ENCODE measurements around the gene SLCO2B1. TPM values are rescaled to one million over a fixed set of nuclear protein-coding genes. Genes with fewer than 3 reads are reported as not detected.

SLCO2B1 gene
- total RNA-seq, 1 donor from 2014 or later: not detected

DNA sequence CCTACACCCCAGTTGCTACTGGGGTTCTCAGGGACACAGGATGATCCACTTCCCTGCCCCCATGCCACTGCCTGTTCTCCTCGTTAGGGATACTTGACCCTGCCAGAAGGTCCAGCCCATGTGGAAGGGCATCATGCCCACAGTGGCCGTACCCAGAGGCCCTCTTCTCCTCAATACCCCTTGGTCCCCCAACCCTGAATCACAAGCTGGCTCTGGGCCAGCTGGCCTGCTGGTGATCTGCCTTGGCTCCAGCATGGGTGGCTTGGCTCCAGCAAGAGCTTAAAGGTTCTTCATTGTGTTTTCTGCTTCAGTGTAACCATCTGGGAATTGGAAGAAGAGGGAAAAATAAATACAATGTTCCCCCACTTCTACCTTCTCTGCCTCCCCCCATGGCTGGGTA lies 78.6 kb downstream of the SLCO2B1 start:
- Mint-ChIP-seq H3K36me3 (no peaks in the 10 kb centered on the region), H3K27me3 (ENCODE audit: low read depth) (peaks cover 44% of the 10 kb centered on the region), H3K4me1 (no peaks in the 10 kb centered on the region), H3K9me3 (no peaks in the 10 kb centered on the region), H3K27ac (no peak overlapping the region), H3K4me3 (no peak overlapping the region)
- TF ChIP-seq, protein P1, sequence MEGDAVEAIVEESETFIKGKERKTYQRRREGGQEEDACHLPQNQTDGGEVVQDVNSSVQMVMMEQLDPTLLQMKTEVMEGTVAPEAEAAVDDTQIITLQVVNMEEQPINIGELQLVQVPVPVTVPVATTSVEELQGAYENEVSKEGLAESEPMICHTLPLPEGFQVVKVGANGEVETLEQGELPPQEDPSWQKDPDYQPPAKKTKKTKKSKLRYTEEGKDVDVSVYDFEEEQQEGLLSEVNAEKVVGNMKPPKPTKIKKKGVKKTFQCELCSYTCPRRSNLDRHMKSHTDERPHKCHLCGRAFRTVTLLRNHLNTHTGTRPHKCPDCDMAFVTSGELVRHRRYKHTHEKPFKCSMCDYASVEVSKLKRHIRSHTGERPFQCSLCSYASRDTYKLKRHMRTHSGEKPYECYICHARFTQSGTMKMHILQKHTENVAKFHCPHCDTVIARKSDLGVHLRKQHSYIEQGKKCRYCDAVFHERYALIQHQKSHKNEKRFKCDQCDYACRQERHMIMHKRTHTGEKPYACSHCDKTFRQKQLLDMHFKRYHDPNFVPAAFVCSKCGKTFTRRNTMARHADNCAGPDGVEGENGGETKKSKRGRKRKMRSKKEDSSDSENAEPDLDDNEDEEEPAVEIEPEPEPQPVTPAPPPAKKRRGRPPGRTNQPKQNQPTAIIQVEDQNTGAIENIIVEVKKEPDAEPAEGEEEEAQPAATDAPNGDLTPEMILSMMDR (IDR thresholded peaks at IDR 0.05; ENCODE audit: unreplicated experiment): no peak
- no peak for DNase-seq (ENCODE audit: low spot score in 2 of 2, unreplicated experiment in 2 of 2)

DNA sequence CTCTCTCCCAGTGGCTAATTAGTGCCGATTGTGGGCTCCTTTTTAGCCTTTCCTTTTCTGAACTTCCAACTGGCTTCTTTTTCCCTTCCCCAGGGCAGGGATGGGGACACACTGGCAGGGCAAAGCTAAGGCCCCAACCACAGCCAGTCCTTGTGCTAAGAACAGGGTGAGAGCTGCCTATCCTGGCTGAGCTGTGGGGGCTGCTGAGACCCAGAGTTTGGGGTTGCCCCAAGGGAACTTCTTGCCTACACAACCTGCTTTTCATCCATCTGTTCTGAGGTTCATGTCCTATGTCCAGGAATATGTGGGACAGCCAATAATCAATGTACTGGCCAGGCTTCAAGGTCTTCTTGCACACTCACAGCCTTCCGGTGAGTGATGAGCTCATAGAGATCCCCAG lies 79.7 kb downstream of the SLCO2B1 start:
- TF ChIP-seq, protein P1 (IDR thresholded peaks at IDR 0.05; ENCODE audit: unreplicated experiment): no peak
- no peaks in the 10 kb centered on the region for H3K9me3 Mint-ChIP-seq
- no peak for DNase-seq (ENCODE audit: low spot score in 2 of 2, unreplicated experiment in 2 of 2)
- H3K4me3 Mint-ChIP-seq: no peak overlapping the region
- no peaks in the 10 kb centered on the region for H3K36me3 Mint-ChIP-seq
- H3K27me3 Mint-ChIP-seq (ENCODE audit: low read depth): peaks cover 40% of the 10 kb centered on the region
- no peaks in the 10 kb centered on the region for H3K4me1 Mint-ChIP-seq
- no peak overlapping the region for H3K27ac Mint-ChIP-seq

DNA sequence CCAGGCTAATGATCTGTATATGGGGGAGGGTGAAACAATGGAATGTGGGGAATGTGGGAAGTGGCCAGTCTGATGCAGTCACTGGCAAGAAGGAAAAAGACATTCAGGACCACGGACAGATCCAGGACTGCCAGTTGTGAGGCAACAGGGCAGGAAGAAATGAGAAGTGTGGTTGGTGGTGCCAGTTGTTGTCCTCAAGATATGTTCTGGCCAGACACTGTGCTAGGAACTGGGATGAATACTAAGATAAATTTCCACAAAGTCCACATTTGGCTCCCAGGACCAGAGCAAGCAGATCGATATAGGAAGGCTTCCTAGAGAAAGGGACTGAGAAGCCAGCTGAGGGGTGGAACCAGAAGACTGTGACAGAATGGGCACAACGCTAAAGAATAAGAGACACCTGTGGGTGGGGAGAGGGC lies 82.9 kb downstream of the SLCO2B1 start:
- Mint-ChIP-seq H3K27me3 (ENCODE audit: low read depth) (peaks cover 63% of the 10 kb centered on the region), H3K4me3 (no peak overlapping the region), H3K9me3 (no peaks in the 10 kb centered on the region), H3K4me1 (no peaks in the 10 kb centered on the region), H3K36me3 (no peaks in the 10 kb centered on the region), H3K27ac (no peak overlapping the region)
- peak in 1 of 2 experiments; percentile 61 for DNase-seq (ENCODE audit: low spot score in 2 of 2, unreplicated experiment in 2 of 2)
- TF ChIP-seq, protein P1 (IDR thresholded peaks at IDR 0.05; ENCODE audit: unreplicated experiment): no peak

DNA sequence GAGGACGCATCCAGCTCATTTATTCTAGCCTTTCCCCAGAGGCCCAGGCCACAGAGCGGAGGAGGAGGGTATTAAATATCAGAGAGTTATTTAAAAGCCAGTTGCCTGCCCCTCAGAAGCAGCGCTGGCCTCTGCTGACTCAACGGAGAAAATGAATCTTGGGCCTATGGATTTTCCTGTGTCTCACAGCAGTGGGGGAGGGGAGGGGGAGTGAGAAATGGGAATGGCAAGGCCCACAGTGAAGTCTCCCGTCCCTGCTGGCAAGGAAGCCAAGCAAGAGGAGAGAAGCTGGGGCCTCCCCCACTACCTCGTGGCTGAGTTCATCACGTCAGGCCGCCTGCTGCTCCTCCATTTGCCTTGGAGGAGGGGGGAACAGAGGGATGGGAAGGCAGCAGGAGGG lies 85.2 kb downstream of the SLCO2B1 start:
- H3K9me3 Mint-ChIP-seq: no peaks in the 10 kb centered on the region
- H3K27me3 Mint-ChIP-seq (ENCODE audit: low read depth): peaks cover 65% of the 10 kb centered on the region
- peaks cover 2% of the 10 kb centered on the region for H3K4me1 Mint-ChIP-seq
- no peak overlapping the region for H3K4me3 Mint-ChIP-seq
- no peaks in the 10 kb centered on the region for H3K36me3 Mint-ChIP-seq
- no peak for DNase-seq (ENCODE audit: low spot score in 2 of 2, unreplicated experiment in 2 of 2)
- TF ChIP-seq, protein P1 (IDR thresholded peaks at IDR 0.05; ENCODE audit: unreplicated experiment): no peak
- no peak overlapping the region for H3K27ac Mint-ChIP-seq

DNA sequence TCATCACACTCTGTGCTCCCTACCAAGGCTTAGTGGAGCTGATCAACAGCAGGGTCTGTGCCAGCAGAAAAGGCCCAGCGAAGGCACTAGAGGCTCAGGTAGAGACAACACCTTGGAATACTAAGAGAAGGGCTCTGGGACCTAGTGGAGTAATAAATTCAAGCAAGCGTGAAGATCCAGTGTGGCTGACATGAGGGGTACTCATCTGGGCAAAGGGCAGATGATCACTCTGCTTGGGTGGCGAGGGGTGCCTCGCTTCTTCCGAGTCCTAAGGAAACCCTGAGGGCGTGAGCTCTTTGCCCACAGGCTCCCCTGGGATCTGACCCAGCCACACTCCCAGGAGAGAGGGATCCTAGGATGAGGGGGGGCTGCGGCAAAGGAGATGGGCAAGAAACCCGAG lies 86.1 kb downstream of the SLCO2B1 start:
- H3K27ac Mint-ChIP-seq: no peak overlapping the region
- H3K4me1 Mint-ChIP-seq: peaks cover 2% of the 10 kb centered on the region
- peaks cover 63% of the 10 kb centered on the region for H3K27me3 Mint-ChIP-seq (ENCODE audit: low read depth)
- no peak for DNase-seq (ENCODE audit: low spot score in 2 of 2, unreplicated experiment in 2 of 2)
- TF ChIP-seq, protein P1 (IDR thresholded peaks at IDR 0.05; ENCODE audit: unreplicated experiment): no peak
- no peak overlapping the region for H3K4me3 Mint-ChIP-seq
- H3K36me3 Mint-ChIP-seq: no peaks in the 10 kb centered on the region
- H3K9me3 Mint-ChIP-seq: no peaks in the 10 kb centered on the region

Data from mesothelial cell of epicardium (in vitro differentiated cells).